Measurements from ENCODE around the gene RNF227.

DNA sequence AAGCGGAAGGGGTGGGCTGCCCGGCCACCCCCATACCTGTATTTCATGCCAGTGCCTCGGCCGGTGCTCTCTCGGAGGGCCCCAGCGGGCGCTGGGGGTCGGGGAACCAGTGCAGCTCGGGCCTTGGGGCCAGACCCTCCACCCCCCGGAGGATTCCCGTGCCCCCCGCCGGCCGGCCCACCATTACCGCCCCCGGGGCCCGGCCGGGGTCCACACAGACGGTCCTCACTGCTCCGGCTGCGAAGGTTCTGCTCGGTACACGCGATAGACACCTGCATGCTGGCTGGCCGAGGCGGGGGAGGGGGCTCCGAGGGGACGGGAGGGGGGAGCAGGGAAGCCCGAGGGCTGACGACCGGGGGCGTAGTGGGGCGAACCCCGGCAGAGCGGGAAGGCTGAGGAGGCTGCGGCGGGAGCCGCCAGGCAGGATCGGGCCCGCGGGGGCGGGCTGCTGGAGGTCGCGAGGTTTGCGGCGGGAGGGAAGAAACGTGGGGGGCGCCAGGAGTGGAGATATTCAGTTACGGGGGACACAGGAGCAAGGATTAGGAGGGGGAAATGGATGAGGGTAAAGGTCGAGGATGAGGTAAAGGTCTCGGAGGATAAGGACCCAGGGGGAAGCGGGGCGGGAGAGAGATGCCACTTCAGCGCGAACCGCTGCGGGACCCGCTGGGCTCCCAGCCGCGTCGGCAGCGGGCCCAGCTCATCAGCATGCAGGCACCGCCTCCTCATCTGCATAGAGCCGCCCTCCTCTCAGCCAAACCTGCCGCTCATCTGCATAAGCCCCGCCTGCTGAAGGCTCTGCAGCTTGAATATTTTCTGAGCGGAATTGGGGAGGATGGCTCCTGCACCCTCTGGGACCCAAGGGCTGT, 13.3 kb upstream of the RNF227 start, which contains the start of gene KCNAB3:
- no peak for TF ChIP-seq ZNF274 (IDR thresholded peaks at IDR 0.05; ENCODE audit: low read depth, low read length)
- no peak for TF ChIP-seq YY1 (IDR thresholded peaks at IDR 0.05; ENCODE audit: insufficient read depth, insufficient read length)

All from NT2/D1 (cell line).